Mesothelial cell of epicardium (in vitro differentiated cells): ENCODE results near the gene PLAGL1. TPM values are rescaled to one million over a fixed set of nuclear protein-coding genes. Genes with fewer than 3 reads are reported as not detected.
A peak's percentile ranks its signal among the peaks of the same experiment; 100 is the strongest.

Experiments
- DNase-seq, 2 experiments: peaks; one replicate each; pipeline ENCODE4 v3.0.0; 2021; ENCODE audit warnings: low spot score in 2 of 2; ENCODE audit not compliant: unreplicated experiment in 2 of 2
- H3K27ac Mint-ChIP-seq: 2 replicates; pipeline ENCODE4 v1.8.0; 2021; ENCODE audit warnings: mixed read lengths
- H3K27me3 Mint-ChIP-seq: 2 replicates; pipeline ENCODE4 v1.8.0; 2021; ENCODE audit warnings: low read depth, mixed read lengths
- H3K36me3 Mint-ChIP-seq: 2 replicates; pipeline ENCODE4 v1.8.0; 2021; ENCODE audit warnings: mixed read lengths
- H3K4me1 Mint-ChIP-seq: 2 replicates; pipeline ENCODE4 v1.8.0; 2021; ENCODE audit warnings: mixed read lengths
- H3K4me3 Mint-ChIP-seq: 2 replicates; pipeline ENCODE4 v1.8.0; 2021; ENCODE audit warnings: mild to moderate bottlenecking, moderate library complexity, mixed read lengths
- H3K9me3 Mint-ChIP-seq: 2 replicates; pipeline ENCODE4 v1.8.0; 2021; ENCODE audit warnings: mixed read lengths
- total RNA-seq: library from RNA; stranded (reverse); gene quantifications from 3 replicates; pipeline ENCODE4 v1.2.1, GENCODE V29; 2021
- TF ChIP-seq, protein P1 (sequence below): fragments of 200-600 bp; sonication (generic); IDR thresholded peaks from one replicate; pipeline ENCODE4 v1.5.0; 2021; ENCODE audit warnings: antibody characterized with exemption; ENCODE audit not compliant: unreplicated experiment

Gene PLAGL1
- total RNA-seq, 1 donor from 2014 or later: 161 TPM

DNA sequence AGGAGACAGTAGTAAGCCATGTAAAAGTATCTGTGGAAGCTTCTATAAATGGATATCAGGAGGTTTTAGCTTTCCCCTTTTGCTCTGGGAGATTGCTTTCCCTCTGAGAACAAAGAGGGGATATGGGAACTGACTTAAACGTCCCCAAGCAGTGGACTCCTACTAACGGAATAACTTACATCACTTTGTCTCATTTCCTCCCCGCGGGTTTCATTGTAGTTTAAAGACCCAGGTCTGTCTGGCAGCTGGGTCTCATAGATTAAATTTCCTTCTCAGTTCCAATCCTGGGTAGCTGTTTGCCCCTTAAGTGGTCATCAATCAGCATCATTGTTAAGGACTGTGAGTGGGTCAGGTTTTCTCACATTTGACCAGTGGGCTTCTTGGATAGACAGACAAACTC lies 68.7 kb downstream of the PLAGL1 start:
- no peak overlapping the region for H3K4me3 Mint-ChIP-seq
- no peaks in the 10 kb centered on the region for H3K27me3 Mint-ChIP-seq
- H3K9me3 Mint-ChIP-seq: no peaks in the 10 kb centered on the region
- H3K4me1 Mint-ChIP-seq: peaks cover 15% of the 10 kb centered on the region
- H3K27ac Mint-ChIP-seq: no peak overlapping the region
- no peak for DNase-seq
- TF ChIP-seq, protein P1, sequence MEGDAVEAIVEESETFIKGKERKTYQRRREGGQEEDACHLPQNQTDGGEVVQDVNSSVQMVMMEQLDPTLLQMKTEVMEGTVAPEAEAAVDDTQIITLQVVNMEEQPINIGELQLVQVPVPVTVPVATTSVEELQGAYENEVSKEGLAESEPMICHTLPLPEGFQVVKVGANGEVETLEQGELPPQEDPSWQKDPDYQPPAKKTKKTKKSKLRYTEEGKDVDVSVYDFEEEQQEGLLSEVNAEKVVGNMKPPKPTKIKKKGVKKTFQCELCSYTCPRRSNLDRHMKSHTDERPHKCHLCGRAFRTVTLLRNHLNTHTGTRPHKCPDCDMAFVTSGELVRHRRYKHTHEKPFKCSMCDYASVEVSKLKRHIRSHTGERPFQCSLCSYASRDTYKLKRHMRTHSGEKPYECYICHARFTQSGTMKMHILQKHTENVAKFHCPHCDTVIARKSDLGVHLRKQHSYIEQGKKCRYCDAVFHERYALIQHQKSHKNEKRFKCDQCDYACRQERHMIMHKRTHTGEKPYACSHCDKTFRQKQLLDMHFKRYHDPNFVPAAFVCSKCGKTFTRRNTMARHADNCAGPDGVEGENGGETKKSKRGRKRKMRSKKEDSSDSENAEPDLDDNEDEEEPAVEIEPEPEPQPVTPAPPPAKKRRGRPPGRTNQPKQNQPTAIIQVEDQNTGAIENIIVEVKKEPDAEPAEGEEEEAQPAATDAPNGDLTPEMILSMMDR: no peak
- peaks cover 2% of the 10 kb centered on the region for H3K36me3 Mint-ChIP-seq

DNA sequence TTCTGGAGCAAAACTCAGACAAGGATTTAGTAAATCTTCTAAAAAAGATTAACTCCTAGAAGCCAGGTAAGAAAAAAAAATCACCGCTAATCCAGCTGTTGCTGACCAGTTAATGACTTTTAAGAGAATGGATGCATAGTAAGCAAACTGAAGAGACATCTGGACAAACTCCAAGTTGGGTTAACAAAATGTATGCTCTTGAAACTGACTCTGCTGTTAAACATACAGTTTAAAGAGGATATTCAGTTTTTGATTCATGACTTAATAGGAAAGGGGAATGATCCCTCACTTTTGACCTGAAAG lies 70.4 kb downstream of the PLAGL1 start:
- Mint-ChIP-seq H3K36me3 (peaks cover 2% of the 10 kb centered on the region), H3K4me1 (peaks cover 13% of the 10 kb centered on the region), H3K9me3 (peaks cover under 1% of the 10 kb centered on the region), H3K27me3 (no peaks in the 10 kb centered on the region), H3K4me3 (no peak overlapping the region), H3K27ac (peak overlapping the region; percentile 25)
- DNase-seq: no peak
- TF ChIP-seq, protein P1: no peak

DNA sequence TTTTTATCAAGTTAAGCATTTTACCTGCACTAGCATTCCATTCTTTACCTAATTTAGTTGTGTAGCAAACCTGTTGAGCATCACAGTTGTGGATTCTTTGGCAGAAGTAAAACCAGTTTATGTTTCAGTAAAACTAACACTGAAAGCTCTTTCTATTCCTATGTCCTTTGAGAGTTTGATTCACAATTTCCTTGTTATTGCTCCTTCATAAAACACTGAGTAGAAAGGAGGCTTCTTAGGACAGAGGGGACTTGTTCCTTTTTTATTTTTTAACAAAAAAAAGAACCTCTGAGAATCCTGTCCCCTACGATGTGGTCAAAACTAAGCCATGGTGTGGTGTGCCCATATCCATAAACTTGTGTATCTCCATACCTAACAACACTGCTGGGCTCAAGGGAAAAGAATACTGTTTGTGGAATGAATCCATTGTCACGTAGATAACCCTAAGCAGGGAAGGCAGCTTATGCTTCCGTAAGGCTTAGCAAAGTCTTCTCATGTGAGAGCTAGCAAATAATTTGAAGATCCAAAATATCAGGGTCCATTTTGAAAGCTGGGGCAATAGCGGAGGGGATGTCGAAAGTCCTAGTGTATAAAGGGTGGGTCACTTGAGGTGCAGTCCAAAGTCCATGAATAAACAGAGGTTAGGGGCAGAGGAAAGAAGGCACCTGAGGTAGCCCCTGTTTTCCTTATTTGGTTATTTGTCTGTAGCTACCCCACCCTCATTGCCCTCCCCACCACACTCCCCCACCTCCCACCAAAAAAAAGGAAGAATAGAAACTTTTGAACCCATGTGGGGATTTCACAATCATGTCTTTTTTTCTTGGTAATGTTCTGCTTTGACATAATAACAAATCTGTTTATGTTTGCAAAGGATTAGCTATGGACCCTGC lies 71.0 kb downstream of the PLAGL1 start:
- no peak overlapping the region for H3K4me3 Mint-ChIP-seq
- TF ChIP-seq, protein P1: no peak
- H3K4me1 Mint-ChIP-seq: peaks cover 13% of the 10 kb centered on the region
- peaks cover 5% of the 10 kb centered on the region for H3K36me3 Mint-ChIP-seq
- DNase-seq: no peak
- H3K9me3 Mint-ChIP-seq: peaks cover 5% of the 10 kb centered on the region
- no peaks in the 10 kb centered on the region for H3K27me3 Mint-ChIP-seq
- peak overlapping the region; percentile 51 for H3K27ac Mint-ChIP-seq

DNA sequence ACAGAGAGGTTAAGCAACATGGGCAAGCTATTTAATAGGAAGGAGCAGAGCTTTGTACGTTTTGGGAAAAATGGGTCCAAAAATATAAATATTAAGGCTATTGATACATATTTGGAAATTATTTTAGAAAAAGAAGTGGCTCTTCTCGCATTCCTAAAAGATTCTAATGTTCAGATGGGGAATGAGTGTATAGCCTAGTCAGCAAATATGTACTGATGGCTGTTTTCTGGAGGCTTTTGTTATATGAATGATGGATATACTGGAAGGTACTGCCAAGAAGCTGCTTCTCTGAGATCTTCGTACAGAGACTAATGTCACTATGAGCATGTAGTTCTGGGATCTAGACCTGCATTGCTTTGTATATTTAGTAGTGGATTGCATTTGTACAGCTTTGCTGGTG lies 71.7 kb downstream of the PLAGL1 start:
- no peak for DNase-seq
- Mint-ChIP-seq H3K4me3 (no peak overlapping the region), H3K27me3 (no peaks in the 10 kb centered on the region), H3K27ac (peak overlapping the region; percentile 51), H3K9me3 (peaks cover 10% of the 10 kb centered on the region), H3K4me1 (peaks cover 13% of the 10 kb centered on the region), H3K36me3 (peaks cover 6% of the 10 kb centered on the region)
- TF ChIP-seq, protein P1: no peak

DNA sequence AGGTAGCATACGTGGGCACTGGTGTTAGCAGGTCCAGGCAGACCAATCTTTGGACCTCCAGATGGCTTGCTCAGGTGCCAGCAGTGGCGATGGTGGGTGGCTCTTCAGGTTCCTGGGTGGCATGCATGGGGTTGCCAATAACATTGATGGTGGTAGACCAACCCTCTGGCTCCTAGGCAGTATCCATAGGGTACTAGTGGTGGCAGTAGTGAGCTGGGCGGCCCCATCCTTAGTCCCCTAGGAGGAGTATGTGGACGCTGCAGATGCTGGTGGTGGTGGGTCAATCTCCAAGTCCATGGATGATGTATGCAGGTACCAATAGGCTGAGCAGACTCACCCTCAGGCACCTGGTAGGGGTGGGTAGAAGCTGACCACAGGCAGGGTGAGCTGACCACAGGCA lies 73.2 kb downstream of the PLAGL1 start:
- Mint-ChIP-seq H3K36me3 (peaks cover 16% of the 10 kb centered on the region), H3K4me1 (peaks cover 10% of the 10 kb centered on the region), H3K27me3 (no peaks in the 10 kb centered on the region), H3K4me3 (no peak overlapping the region), H3K9me3 (peaks cover 21% of the 10 kb centered on the region), H3K27ac (no peak overlapping the region)
- TF ChIP-seq, protein P1: no peak
- no peak for DNase-seq
